HEK293 (cell line): ENCODE results near the gene RBPJL.
A peak's percentile ranks its signal among the peaks of the same experiment; 100 is the strongest.
"Not testable (repeated sequence)": the region's sequence is repeated elsewhere in the genome, so short reads cannot be mapped to it uniquely, and the experiment has no call there.

ENCODE experiments used
- CTCF ChIA-PET: fragments of 350-600 bp; formaldehyde crosslinking; extraction: SDS; loops from one replicate; lab custom pipeline; 2021; ENCODE audit warnings: antibody characterized with exemption; lab: Yijun Ruan, JAX
- POLR2A ChIA-PET: fragments of 300-600 bp; formaldehyde crosslinking; extraction: SDS; loops from one replicate; lab custom pipeline; 2020; ENCODE audit warnings: antibody characterized with exemption, inconsistent platforms; lab: Yijun Ruan, JAX
- H3K27ac ChIP-seq: fragments of 200-500 bp; sonication (Bioruptor generic); 2 replicates; pipeline ENCODE4 v1.5.1; 2014; ENCODE audit warnings: low read depth, low read length, control low read depth, inconsistent platforms; ENCODE audit errors: extremely low read depth
- H3K36me3 ChIP-seq, 2 experiments: fragments of 200-500 bp in 1 of 2; sonication (Bioruptor generic) in 1 of 2; 1 replicate in 1 of 2; 2 replicates in 1 of 2; pipeline ENCODE4 v1.5.1; 2014 to 2017; ENCODE audit warnings: inconsistent platforms in 2 of 2, low read length in 2 of 2; ENCODE audit not compliant: control insufficient read depth in 2 of 2, insufficient read depth in 1 of 2
- H3K4me1 ChIP-seq: fragments of 200-500 bp; sonication (Bioruptor generic); 2 replicates; pipeline ENCODE4 v1.5.1; 2014; ENCODE audit warnings: mild to moderate bottlenecking, low read length, inconsistent platforms; ENCODE audit not compliant: control insufficient read depth, insufficient read depth
- H3K4me3 ChIP-seq: 2 replicates; pipeline ENCODE4 v1.5.1; 2011; ENCODE audit warnings: low read depth, mild to moderate bottlenecking, control low read depth, low read length, moderate library complexity
- H3K9me3 ChIP-seq: fragments of 200-500 bp; sonication (Bioruptor generic); 2 replicates; pipeline ENCODE4 v1.5.1; 2014; ENCODE audit warnings: low read depth, low read length, inconsistent platforms; ENCODE audit not compliant: control insufficient read depth, insufficient read depth
- FEZF1 ChIP-seq: fragments of 450-650 bp; formaldehyde crosslinking; IDR thresholded peaks from 2 replicates; pipeline ENCODE4 v1.5.1; 2016; ENCODE audit warnings: missing biosample characterization, missing genetic modification characterization
- OSR2 ChIP-seq: fragments of 450-650 bp; formaldehyde crosslinking; IDR thresholded peaks from 2 replicates; pipeline ENCODE4 v1.5.1; 2016; ENCODE audit warnings: missing biosample characterization, missing genetic modification characterization
- SCRT2 ChIP-seq: fragments of 450-650 bp; formaldehyde crosslinking; IDR thresholded peaks from 2 replicates; pipeline ENCODE4 v1.5.1; 2016; ENCODE audit warnings: missing biosample characterization, missing genetic modification characterization
- SP2 ChIP-seq: fragments of 450-650 bp; formaldehyde crosslinking; IDR thresholded peaks from 2 replicates; pipeline ENCODE4 v1.5.1; 2016; ENCODE audit warnings: missing biosample characterization, missing genetic modification characterization
- TCF7L2 ChIP-seq: IDR thresholded peaks from 2 replicates; pipeline ENCODE4 v1.6.1; 2011; ENCODE audit warnings: low read depth, mild to moderate bottlenecking, inconsistent platforms, low read length, moderate library complexity, borderline replicate concordance
- ZBTB1 ChIP-seq: fragments of 450-650 bp; formaldehyde crosslinking; IDR thresholded peaks from 2 replicates; pipeline ENCODE4 v1.5.1; 2016; ENCODE audit warnings: missing biosample characterization, missing genetic modification characterization
- ZNF16 ChIP-seq: fragments of 450-650 bp; formaldehyde crosslinking; IDR thresholded peaks from 2 replicates; pipeline ENCODE4 v1.5.1; 2016; ENCODE audit warnings: low read depth, missing biosample characterization, missing genetic modification characterization
- ZNF335 ChIP-seq: fragments of 450-650 bp; formaldehyde crosslinking; conservative IDR thresholded peaks from 2 replicates; pipeline ENCODE4 v1.5.1; 2016; ENCODE audit warnings: missing biosample characterization, missing genetic modification characterization
- ZNF394 ChIP-seq: fragments of 450-650 bp; formaldehyde crosslinking; IDR thresholded peaks from 2 replicates; pipeline ENCODE4 v1.5.1; 2016; ENCODE audit warnings: missing biosample characterization, missing genetic modification characterization, mild to moderate bottlenecking, moderate library complexity, borderline replicate concordance
- ZNF544 ChIP-seq: fragments of 450-650 bp; formaldehyde crosslinking; IDR thresholded peaks from 2 replicates; pipeline ENCODE4 v1.5.0; 2017; ENCODE audit warnings: missing biosample characterization, missing genetic modification characterization
- ZNF596 ChIP-seq: fragments of 450-650 bp; IDR thresholded peaks from 2 replicates; pipeline ENCODE4 v1.5.0; 2018; ENCODE audit warnings: missing biosample characterization, mild to moderate bottlenecking, missing genetic modification characterization, moderate library complexity
- ZNF600 ChIP-seq: fragments of 450-650 bp; formaldehyde crosslinking; IDR thresholded peaks from 2 replicates; pipeline ENCODE4 v1.5.1; 2016; ENCODE audit warnings: missing biosample characterization, missing genetic modification characterization
- ZNF623 ChIP-seq: fragments of 450-650 bp; formaldehyde crosslinking; IDR thresholded peaks from 2 replicates; pipeline ENCODE4 v1.5.1; 2016; ENCODE audit warnings: missing biosample characterization, missing genetic modification characterization
- ZNF645 ChIP-seq: fragments of 450-650 bp; formaldehyde crosslinking; IDR thresholded peaks from 2 replicates; pipeline ENCODE4; 2016; ENCODE audit warnings: missing biosample characterization, missing genetic modification characterization
- ZNF670 ChIP-seq: fragments of 450-650 bp; formaldehyde crosslinking; IDR thresholded peaks from 2 replicates; pipeline ENCODE4 v1.5.1; 2016; ENCODE audit warnings: missing biosample characterization, missing genetic modification characterization, low read depth
- ZNF677 ChIP-seq: fragments of 450-650 bp; IDR thresholded peaks from 2 replicates; pipeline ENCODE4 v1.5.0; 2018; ENCODE audit warnings: missing biosample characterization, mild to moderate bottlenecking, missing genetic modification characterization, moderate library complexity
- ZNF768 ChIP-seq: fragments of 450-650 bp; formaldehyde crosslinking; IDR thresholded peaks from 2 replicates; pipeline ENCODE4 v1.5.1; 2018; ENCODE audit warnings: missing biosample characterization, mild to moderate bottlenecking, missing genetic modification characterization
- ZSCAN30 ChIP-seq: fragments of 450-650 bp; IDR thresholded peaks from 2 replicates; pipeline ENCODE4 v1.5.1; 2018; ENCODE audit warnings: missing biosample characterization, mild to moderate bottlenecking, missing genetic modification characterization, moderate library complexity
- TF ChIP-seq, protein P1 (sequence below): fragments of 450-650 bp; formaldehyde crosslinking; IDR thresholded peaks from 2 replicates; pipeline ENCODE4 v1.5.1; 2016; ENCODE audit warnings: missing biosample characterization, missing genetic modification characterization, low read depth
- TF ChIP-seq, protein P2 (sequence below): fragments of 450-650 bp; formaldehyde crosslinking; IDR thresholded peaks from 2 replicates; pipeline ENCODE4 v1.5.1; 2017; ENCODE audit warnings: missing biosample characterization, missing genetic modification characterization
- TF ChIP-seq, protein P3 (sequence below): fragments of 450-650 bp; formaldehyde crosslinking; conservative IDR thresholded peaks from 2 replicates; pipeline ENCODE4 v1.5.1; 2016; ENCODE audit warnings: low read depth, missing biosample characterization, missing genetic modification characterization

RBPJL gene

GRCh38 chr20:45350217-45350616, 43.6 kb downstream of the RBPJL start (continued):
- TF ChIP-seq ZNF623 (tag by site-specific recombination) (no peak), ZSCAN30 (tag by site-specific recombination) (no peak), FEZF1 (no peak), ZNF596 (tag by site-specific recombination) (no peak), SCRT2 (no peak), TCF7L2 (no peak), ZBTB1 (no peak)

DNA sequence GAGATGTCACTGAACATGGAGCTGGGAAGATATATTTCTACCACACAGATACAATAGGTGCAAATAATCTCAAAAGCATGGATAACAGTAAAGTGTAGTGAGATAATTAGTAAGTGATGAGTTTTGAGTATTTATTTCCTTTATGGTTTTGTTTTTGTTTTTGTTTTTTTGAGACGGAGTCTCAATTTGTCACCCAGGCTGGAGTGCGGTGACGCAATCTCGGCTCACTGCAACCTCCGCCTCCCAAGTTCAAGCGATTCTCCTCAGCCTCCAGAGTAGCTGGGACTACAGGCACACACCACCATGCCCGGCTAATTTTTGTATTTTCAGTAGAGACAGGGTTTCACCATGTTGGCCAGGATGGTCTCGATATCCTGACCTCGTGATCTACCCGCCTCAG, 44.2 kb downstream of the RBPJL start:
- CTCF ChIA-PET, result interaction anchor here (1.3 to 1.9 kb wide), 2 partner anchors 12 to 32 kb away, joined by 3 to 5 read pairs; partner anchors contain the start of gene SYS1
- not testable (repeated sequence) for H3K4me1 ChIP-seq, H3K27ac ChIP-seq, H3K4me3 ChIP-seq, H3K9me3 ChIP-seq, H3K36me3 ChIP-seq
- POLR2A ChIA-PET, result interaction anchor here (3.7 kb wide), 1 partner anchor 12 kb away, joined by 12 read pairs; the partner anchor contains the start of gene SYS1

GRCh38 chr20:45352729-45353128, 46.1 kb downstream of the RBPJL start:
- CTCF ChIA-PET, result interaction anchor here (0.6 to 2.6 kb wide), 8 partner anchors 9 to 950 kb away, joined by 3 to 13 read pairs (median 6); partner anchors contain the start of gene SYS1
- H3K4me1 ChIP-seq, result 0 out of 2 replicates have a peak, but pooled peaks cover 2% of the 10 kb centered on the region
- no peak overlapping the region for H3K4me3 ChIP-seq
- no peaks in the 10 kb centered on the region for H3K9me3 ChIP-seq
- H3K36me3 ChIP-seq, result no peaks in the 10 kb centered on the region
- POLR2A ChIA-PET, result interaction anchor here (0.9 to 3.7 kb wide), 2 partner anchors 9 to 10 kb away, joined by 7 to 12 read pairs; partner anchors contain the start of gene SYS1
- no peak for TF ChIP-seq ZNF600 (tag by site-specific recombination)
- TF ChIP-seq, protein P1, sequence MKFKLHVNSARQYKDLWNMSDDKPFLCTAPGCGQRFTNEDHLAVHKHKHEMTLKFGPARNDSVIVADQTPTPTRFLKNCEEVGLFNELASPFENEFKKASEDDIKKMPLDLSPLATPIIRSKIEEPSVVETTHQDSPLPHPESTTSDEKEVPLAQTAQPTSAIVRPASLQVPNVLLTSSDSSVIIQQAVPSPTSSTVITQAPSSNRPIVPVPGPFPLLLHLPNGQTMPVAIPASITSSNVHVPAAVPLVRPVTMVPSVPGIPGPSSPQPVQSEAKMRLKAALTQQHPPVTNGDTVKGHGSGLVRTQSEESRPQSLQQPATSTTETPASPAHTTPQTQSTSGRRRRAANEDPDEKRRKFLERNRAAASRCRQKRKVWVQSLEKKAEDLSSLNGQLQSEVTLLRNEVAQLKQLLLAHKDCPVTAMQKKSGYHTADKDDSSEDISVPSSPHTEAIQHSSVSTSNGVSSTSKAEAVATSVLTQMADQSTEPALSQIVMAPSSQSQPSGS, result peak; percentile 68; the same call in 1 of the 2 replicates
- TF ChIP-seq ZNF768, result no peak
- TF ChIP-seq, protein P2, sequence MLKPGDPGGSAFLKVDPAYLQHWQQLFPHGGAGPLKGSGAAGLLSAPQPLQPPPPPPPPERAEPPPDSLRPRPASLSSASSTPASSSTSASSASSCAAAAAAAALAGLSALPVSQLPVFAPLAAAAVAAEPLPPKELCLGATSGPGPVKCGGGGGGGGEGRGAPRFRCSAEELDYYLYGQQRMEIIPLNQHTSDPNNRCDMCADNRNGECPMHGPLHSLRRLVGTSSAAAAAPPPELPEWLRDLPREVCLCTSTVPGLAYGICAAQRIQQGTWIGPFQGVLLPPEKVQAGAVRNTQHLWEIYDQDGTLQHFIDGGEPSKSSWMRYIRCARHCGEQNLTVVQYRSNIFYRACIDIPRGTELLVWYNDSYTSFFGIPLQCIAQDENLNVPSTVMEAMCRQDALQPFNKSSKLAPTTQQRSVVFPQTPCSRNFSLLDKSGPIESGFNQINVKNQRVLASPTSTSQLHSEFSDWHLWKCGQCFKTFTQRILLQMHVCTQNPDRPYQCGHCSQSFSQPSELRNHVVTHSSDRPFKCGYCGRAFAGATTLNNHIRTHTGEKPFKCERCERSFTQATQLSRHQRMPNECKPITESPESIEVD (tag by site-specific recombination), result peak; percentile 63; the same call in 1 of the 2 replicates
- TF ChIP-seq, all 188 proteins: peak for 2
- H3K27ac ChIP-seq, result no peak overlapping the region

DNA sequence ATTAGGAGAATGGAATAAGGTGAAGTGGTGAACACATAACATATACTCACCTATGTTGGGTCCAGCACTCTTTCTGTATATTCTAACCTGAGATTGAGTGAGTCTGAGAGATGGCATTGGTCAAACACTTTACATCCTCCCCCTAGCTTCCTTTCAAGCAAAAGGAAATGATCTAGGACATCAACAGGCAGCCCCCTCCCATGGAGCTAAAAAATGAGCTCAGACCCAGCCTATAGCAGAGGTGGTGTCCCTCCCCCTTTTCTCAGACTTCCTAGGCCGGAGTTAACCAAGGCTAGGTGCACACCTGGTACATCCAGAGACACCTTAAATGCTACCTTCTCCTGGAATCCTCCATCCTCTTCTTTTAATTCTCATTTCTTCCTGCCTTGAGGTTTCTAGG, 47.1 kb downstream of the RBPJL start:
- ChIA-PET POLR2A (interaction anchor here (3.7 kb wide), 1 partner anchor 9 kb away, joined by 12 read pairs; the partner anchor contains the start of gene SYS1), CTCF (interaction anchor here (2.5 to 2.9 kb wide), 3 partner anchors 9 to 83 kb away, joined by 9 to 13 read pairs (median 11); partner anchors contain the start of gene SYS1)
- H3K36me3 ChIP-seq, result no peaks in the 10 kb centered on the region

More for the DNA sequence above, 47.1 kb downstream of the RBPJL start:
- H3K4me1 ChIP-seq, result 0 out of 2 replicates have a peak, but pooled peaks cover 2% of the 10 kb centered on the region
- no peak overlapping the region for H3K4me3 ChIP-seq
- TF ChIP-seq ZNF394 (no peak), ZNF677 (tag by site-specific recombination) (no peak), ZNF335 (tag by site-specific recombination) (no peak), SCRT2 (peak; percentile 79), ZNF670 (no peak), SP2 (tag by site-specific recombination) (peak; percentile 28; the same call in 1 of the 2 replicates), ZNF645 (tag by site-specific recombination) (no peak), ZNF16 (tag by site-specific recombination) (no peak), OSR2 (tag by site-specific recombination) (no peak), ZNF544 (tag by site-specific recombination) (no peak)
- TF ChIP-seq, protein P3, sequence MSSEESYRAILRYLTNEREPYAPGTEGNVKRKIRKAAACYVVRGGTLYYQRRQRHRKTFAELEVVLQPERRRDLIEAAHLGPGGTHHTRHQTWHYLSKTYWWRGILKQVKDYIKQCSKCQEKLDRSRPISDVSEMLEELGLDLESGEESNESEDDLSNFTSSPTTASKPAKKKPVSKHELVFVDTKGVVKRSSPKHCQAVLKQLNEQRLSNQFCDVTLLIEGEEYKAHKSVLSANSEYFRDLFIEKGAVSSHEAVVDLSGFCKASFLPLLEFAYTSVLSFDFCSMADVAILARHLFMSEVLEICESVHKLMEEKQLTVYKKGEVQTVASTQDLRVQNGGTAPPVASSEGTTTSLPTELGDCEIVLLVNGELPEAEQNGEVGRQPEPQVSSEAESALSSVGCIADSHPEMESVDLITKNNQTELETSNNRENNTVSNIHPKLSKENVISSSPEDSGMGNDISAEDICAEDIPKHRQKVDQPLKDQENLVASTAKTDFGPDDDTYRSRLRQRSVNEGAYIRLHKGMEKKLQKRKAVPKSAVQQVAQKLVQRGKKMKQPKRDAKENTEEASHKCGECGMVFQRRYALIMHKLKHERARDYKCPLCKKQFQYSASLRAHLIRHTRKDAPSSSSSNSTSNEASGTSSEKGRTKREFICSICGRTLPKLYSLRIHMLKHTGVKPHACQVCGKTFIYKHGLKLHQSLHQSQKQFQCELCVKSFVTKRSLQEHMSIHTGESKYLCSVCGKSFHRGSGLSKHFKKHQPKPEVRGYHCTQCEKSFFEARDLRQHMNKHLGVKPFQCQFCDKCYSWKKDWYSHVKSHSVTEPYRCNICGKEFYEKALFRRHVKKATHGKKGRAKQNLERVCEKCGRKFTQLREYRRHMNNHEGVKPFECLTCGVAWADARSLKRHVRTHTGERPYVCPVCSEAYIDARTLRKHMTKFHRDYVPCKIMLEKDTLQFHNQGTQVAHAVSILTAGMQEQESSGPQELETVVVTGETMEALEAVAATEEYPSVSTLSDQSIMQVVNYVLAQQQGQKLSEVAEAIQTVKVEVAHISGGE (tag by site-specific recombination), result no peak
- no peak overlapping the region for H3K27ac ChIP-seq
- no peaks in the 10 kb centered on the region for H3K9me3 ChIP-seq
